CD8-positive, alpha-beta memory T cell (primary cell): ENCODE data around the gene PHC2. TPM values are rescaled to one million over a fixed set of nuclear protein-coding genes. Genes with fewer than 3 reads are reported as not detected.

Experiments
- CTCF ChIA-PET: fragments of 350-600 bp; sonication (Branson Sonifier 250); formaldehyde crosslinking; loops from one replicate; lab custom pipeline; 2021; ENCODE audit warnings: antibody characterized with exemption; lab: Charles Lee
- POLR2A ChIA-PET: fragments of 350-600 bp; sonication (Branson Sonifier 250); formaldehyde crosslinking; loops from one replicate; lab custom pipeline; 2021; ENCODE audit warnings: antibody characterized with exemption; lab: Charles Lee
- DNase-seq, 5 donors: peaks; one replicate each; pipeline versions ENCODE4 v3.0.0 to v3.0.0-alpha.2; 2020 to 2022; ENCODE audit warnings: mixed read lengths in 1 of 5
- H3K27ac ChIP-seq: one replicate; pipeline ENCODE4 v1.7.0; 2013; ENCODE audit warnings: low read depth, mild to moderate bottlenecking, low read length, moderate library complexity
- H3K27me3 ChIP-seq: 2 replicates; pipeline ENCODE4 v1.7.0; 2013; ENCODE audit warnings: low read length, mild to moderate bottlenecking; ENCODE audit not compliant: insufficient read depth, poor library complexity, severe bottlenecking
- H3K36me3 ChIP-seq: 2 replicates; pipeline ENCODE4 v1.7.0; 2013; ENCODE audit warnings: mild to moderate bottlenecking, low read length, moderate library complexity; ENCODE audit not compliant: insufficient read depth
- H3K4me1 ChIP-seq: 2 replicates; pipeline ENCODE4 v1.7.0; 2013; ENCODE audit warnings: mild to moderate bottlenecking, low read length, moderate library complexity; ENCODE audit not compliant: insufficient read depth
- H3K4me3 ChIP-seq: 2 replicates; pipeline ENCODE4 v1.7.0; 2013; ENCODE audit warnings: mild to moderate bottlenecking, low read length
- H3K9me3 ChIP-seq: 2 replicates; pipeline ENCODE4 v1.7.0; 2013; ENCODE audit warnings: mild to moderate bottlenecking, low read length
- H3K27ac Mint-ChIP-seq, 8 donors: one replicate each; pipeline ENCODE4 v1.8.0; 2020 to 2021; ENCODE audit warnings: mixed read lengths in 8 of 8, mild to moderate bottlenecking in 6 of 8, inconsistent platforms in 3 of 8, moderate library complexity in 3 of 8
- H3K27me3 Mint-ChIP-seq, 2 donors: one replicate each; pipeline ENCODE4 v1.8.0; 2020 to 2021; ENCODE audit warnings: mixed read lengths in 2 of 2, mild to moderate bottlenecking in 1 of 2, moderate library complexity in 1 of 2
- H3K36me3 Mint-ChIP-seq, 3 donors: one replicate each; pipeline ENCODE4 v1.8.0; 2020 to 2021; ENCODE audit warnings: mixed read lengths in 3 of 3, inconsistent platforms in 1 of 3, mild to moderate bottlenecking in 1 of 3
- H3K4me1 Mint-ChIP-seq, 3 donors: one replicate each; pipeline ENCODE4 v1.8.0; 2020 to 2021; ENCODE audit warnings: mixed read lengths in 3 of 3, inconsistent platforms in 1 of 3, mild to moderate bottlenecking in 1 of 3
- H3K4me3 Mint-ChIP-seq, 7 donors: one replicate each; pipeline ENCODE4 v1.8.0; 2020 to 2021; ENCODE audit warnings: mixed read lengths in 7 of 7, mild to moderate bottlenecking in 6 of 7, moderate library complexity in 4 of 7, inconsistent platforms in 2 of 7
- H3K9me3 Mint-ChIP-seq, 5 donors: one replicate each; pipeline ENCODE4 v1.8.0; 2020 to 2022; ENCODE audit warnings: mixed read lengths in 5 of 5, mild to moderate bottlenecking in 3 of 5, moderate library complexity in 2 of 5, inconsistent platforms in 1 of 5
- polyA plus RNA-seq: library from polyadenylated mRNA; unstranded; fragments of 300-500 nt; fragmentation: Illumina TruSeq; gene quantifications from one replicate; pipeline ENCODE4 v1.2.3, GENCODE V29; 2021
- total RNA-seq, 2 experiments: library from RNA; stranded (reverse); gene quantifications; one replicate each; pipeline ENCODE4 v1.2.3, GENCODE V29; 2021

The PHC2 gene
- total and polyA plus RNA-seq, 3 experiments from 2014 or later, result 25.5 to 34.2 (median 25.8) TPM

DNA sequence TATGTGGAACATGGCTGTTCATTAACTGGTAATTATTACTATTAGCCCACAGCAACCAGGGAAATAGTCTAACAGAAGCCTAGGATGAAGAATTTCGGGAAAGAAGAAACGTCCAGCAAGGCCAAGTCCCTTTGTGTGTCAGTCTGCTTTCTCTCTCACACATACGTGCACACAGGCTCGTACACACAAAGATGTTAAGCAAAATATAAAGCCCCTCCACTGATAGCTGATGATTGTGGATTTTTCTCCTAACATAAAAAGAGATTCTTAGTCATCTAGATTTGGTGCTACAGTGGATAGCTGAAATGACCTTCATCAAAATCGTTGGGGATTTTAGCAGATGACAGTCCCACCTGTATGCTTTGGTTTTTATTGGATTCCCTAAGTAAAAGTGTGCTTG lies 67.9 kb downstream of the PHC2 start:
- Histone ChIP-seq H3K27me3 (no peaks in the 10 kb centered on the region), H3K27ac (no peak overlapping the region), H3K4me3 (no peak overlapping the region), H3K4me1 (no peaks in the 10 kb centered on the region), H3K36me3 (no peaks in the 10 kb centered on the region), H3K9me3 (no peaks in the 10 kb centered on the region)
- H3K4me3 Mint-ChIP-seq, result no peak overlapping the region
- H3K9me3 Mint-ChIP-seq, result no peaks in the 10 kb centered on the region
- H3K27ac Mint-ChIP-seq, result no peak overlapping the region
- peaks cover 0 to 3% (median 1%) of the 10 kb centered on the region in 3 donors for H3K4me1 Mint-ChIP-seq
- no peak for DNase-seq
- H3K36me3 Mint-ChIP-seq, result no peaks in the 10 kb centered on the region
- ChIA-PET POLR2A (no interaction called here), CTCF (interaction anchor here (1.8 to 4.0 kb wide), 3 partner anchors 11 to 67 kb away, joined by 6 to 21 read pairs (median 8); no protein-coding TSS in a partner anchor)
- peaks cover 0 to 9% of the 10 kb centered on the region in 2 donors for H3K27me3 Mint-ChIP-seq

- Histone ChIP-seq H3K27ac (no peak overlapping the region), H3K36me3 (no peaks in the 10 kb centered on the region), H3K4me3 (no peak overlapping the region), H3K4me1 (no peaks in the 10 kb centered on the region), H3K27me3 (no peaks in the 10 kb centered on the region), H3K9me3 (no peaks in the 10 kb centered on the region)
- POLR2A ChIA-PET, result no interaction called here
- Mint-ChIP-seq H3K4me1 (no peaks in the 10 kb centered on the region), H3K27me3 (peaks cover 0 to 8% of the 10 kb centered on the region in 2 donors), H3K9me3 (no peaks in the 10 kb centered on the region), H3K27ac (no peak overlapping the region), H3K36me3 (no peaks in the 10 kb centered on the region), H3K4me3 (no peak overlapping the region)
- CTCF ChIA-PET, result interaction anchor here (1.8 to 4.0 kb wide), 3 partner anchors 10 to 66 kb away, joined by 6 to 21 read pairs (median 8); no protein-coding TSS in a partner anchor
- DNase-seq, result no peak
These were observed 69.2 kb downstream of the PHC2 start for GRCh38 chr1:33361532-33362235.

DNA sequence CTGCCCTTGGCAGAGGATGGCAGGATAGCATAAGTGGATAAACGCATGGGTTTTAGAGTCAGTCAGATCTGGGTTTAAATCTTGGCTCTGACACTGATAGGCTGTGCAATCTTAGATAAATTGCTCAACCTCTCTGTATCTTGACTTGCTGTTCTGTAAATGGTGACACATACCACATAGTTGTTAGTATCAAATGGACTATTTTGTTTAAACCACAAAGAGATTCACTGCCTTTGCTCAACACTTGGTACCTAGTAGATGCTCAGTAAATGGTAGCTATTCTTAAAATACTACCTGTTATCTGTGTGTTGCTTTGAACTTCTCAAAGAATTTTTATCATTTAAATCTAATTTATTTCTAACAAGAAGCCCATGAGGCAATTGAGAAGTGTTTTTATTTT lies 70.5 kb downstream of the PHC2 start:
- Mint-ChIP-seq H3K27ac (no peak overlapping the region), H3K9me3 (no peaks in the 10 kb centered on the region)
- POLR2A ChIA-PET, result no interaction called here

DNA sequence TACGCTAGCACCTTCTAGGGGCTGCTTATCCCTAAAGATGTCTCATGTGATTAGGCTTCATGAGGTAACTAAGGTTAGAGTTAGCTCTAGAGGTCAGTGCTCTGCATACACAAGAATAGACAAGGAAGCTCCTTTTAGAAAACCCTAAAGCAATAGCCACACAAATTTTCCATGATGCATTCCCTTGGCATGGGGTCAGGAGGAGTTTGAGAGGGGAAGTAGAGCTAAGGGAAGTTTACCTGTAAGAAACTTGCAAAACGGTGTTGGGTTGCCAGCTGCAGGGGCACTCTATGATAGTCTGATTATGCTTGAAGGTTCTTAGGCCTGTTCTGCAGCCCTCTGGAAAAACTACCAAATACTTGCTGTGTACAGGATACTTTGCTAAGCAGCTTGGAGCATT lies 71.0 kb downstream of the PHC2 start:
- H3K4me3 ChIP-seq, result no peak overlapping the region
- Mint-ChIP-seq H3K36me3 (peaks cover 0 to 3% (median 0%) of the 10 kb centered on the region in 3 donors), H3K27ac (peak overlapping the region in 1 of 8 donors; percentile 10), H3K4me1 (no peaks in the 10 kb centered on the region), H3K4me3 (no peak overlapping the region), H3K27me3 (peaks cover 0 to 8% of the 10 kb centered on the region in 2 donors), H3K9me3 (no peaks in the 10 kb centered on the region)
- no peaks in the 10 kb centered on the region for H3K9me3 ChIP-seq
- no peak for DNase-seq
- no peaks in the 10 kb centered on the region for H3K36me3 ChIP-seq
- ChIA-PET CTCF (interaction anchor here (1.2 to 4.0 kb wide), 2 partner anchors 62 to 64 kb away, joined by 3 to 21 read pairs; no protein-coding TSS in a partner anchor), POLR2A (no interaction called here)
- no peaks in the 10 kb centered on the region for H3K27me3 ChIP-seq
- H3K4me1 ChIP-seq, result no peaks in the 10 kb centered on the region
- no peak overlapping the region for H3K27ac ChIP-seq

More for the DNA sequence above, 70.5 kb downstream of the PHC2 start:
- no peak for DNase-seq
- Mint-ChIP-seq H3K27me3 (peaks cover 0 to 8% of the 10 kb centered on the region in 2 donors), H3K36me3 (peaks cover 0 to 1% (median 0%) of the 10 kb centered on the region in 3 donors), H3K4me1 (no peaks in the 10 kb centered on the region), H3K4me3 (no peak overlapping the region)
- Histone ChIP-seq H3K4me1 (no peaks in the 10 kb centered on the region), H3K4me3 (no peak overlapping the region), H3K27me3 (no peaks in the 10 kb centered on the region), H3K27ac (no peak overlapping the region), H3K36me3 (no peaks in the 10 kb centered on the region), H3K9me3 (no peaks in the 10 kb centered on the region)
- CTCF ChIA-PET, result interaction anchor here (1.2 to 4.0 kb wide), 2 partner anchors 62 to 65 kb away, joined by 3 to 21 read pairs; no protein-coding TSS in a partner anchor

- Histone ChIP-seq H3K9me3 (no peaks in the 10 kb centered on the region), H3K36me3 (no peaks in the 10 kb centered on the region), H3K4me1 (no peaks in the 10 kb centered on the region), H3K27me3 (no peaks in the 10 kb centered on the region), H3K4me3 (no peak overlapping the region), H3K27ac (no peak overlapping the region)
- no peaks in the 10 kb centered on the region for H3K4me1 Mint-ChIP-seq
- ChIA-PET CTCF (interaction anchor here (1.2 kb wide), 2 partner anchors 61 to 64 kb away, joined by 3 to 4 read pairs; no protein-coding TSS in a partner anchor), POLR2A (no interaction called here)
- peaks cover 0 to 6% of the 10 kb centered on the region in 2 donors for H3K27me3 Mint-ChIP-seq
- H3K36me3 Mint-ChIP-seq, result peaks cover 0 to 3% (median 0%) of the 10 kb centered on the region in 3 donors
- DNase-seq, result no peak
- H3K27ac Mint-ChIP-seq, result no peak overlapping the region
- no peaks in the 10 kb centered on the region for H3K9me3 Mint-ChIP-seq
- no peak overlapping the region for H3K4me3 Mint-ChIP-seq
These were observed 71.9 kb downstream of the PHC2 start for GRCh38 chr1:33358795-33359503.

- H3K27ac Mint-ChIP-seq, result no peak overlapping the region
These were observed 72.6 kb downstream of the PHC2 start for GRCh38 chr1:33358114-33358794.

DNA sequence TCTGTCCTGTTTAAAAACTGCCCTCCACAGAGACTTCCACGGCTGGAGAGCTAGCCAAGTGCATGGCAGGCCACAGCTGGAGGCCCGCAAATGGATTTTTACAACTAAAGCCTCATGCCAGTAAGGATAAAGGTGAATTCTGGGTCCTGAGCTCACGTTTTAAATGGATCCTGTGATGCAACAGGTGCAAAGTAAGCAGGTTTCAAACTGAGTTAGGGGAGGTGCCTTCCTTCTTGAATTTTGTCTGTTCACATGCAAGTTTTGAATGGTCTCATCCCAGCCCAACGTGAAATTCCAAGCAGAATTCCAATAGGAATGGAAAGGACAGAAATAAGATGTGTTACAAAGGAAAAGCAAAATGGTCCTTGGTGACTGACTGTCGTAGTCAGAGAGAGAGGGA lies 73.8 kb downstream of the PHC2 start:
- Mint-ChIP-seq H3K9me3 (no peaks in the 10 kb centered on the region), H3K4me1 (no peaks in the 10 kb centered on the region), H3K27me3 (peaks cover 0 to 6% of the 10 kb centered on the region in 2 donors), H3K27ac (no peak overlapping the region), H3K4me3 (no peak overlapping the region), H3K36me3 (peaks cover 0 to 3% (median 0%) of the 10 kb centered on the region in 3 donors)
- Histone ChIP-seq H3K4me1 (no peaks in the 10 kb centered on the region), H3K36me3 (no peaks in the 10 kb centered on the region), H3K27me3 (no peaks in the 10 kb centered on the region), H3K4me3 (no peak overlapping the region), H3K27ac (no peak overlapping the region), H3K9me3 (no peaks in the 10 kb centered on the region)
- CTCF ChIA-PET, result interaction anchor here (0.8 to 1.0 kb wide), 2 partner anchors 10 to 61 kb away, joined by 3 to 4 read pairs; no protein-coding TSS in a partner anchor
- no peak for DNase-seq
- POLR2A ChIA-PET, result no interaction called here

More at GRCh38 chr1:33358114-33358794, 72.6 kb downstream of the PHC2 start:
- H3K9me3 ChIP-seq, result no peaks in the 10 kb centered on the region
- peaks cover 0 to 3% (median 0%) of the 10 kb centered on the region in 3 donors for H3K36me3 Mint-ChIP-seq
- H3K4me1 ChIP-seq, result no peaks in the 10 kb centered on the region
- no peaks in the 10 kb centered on the region for H3K9me3 Mint-ChIP-seq
- H3K27me3 Mint-ChIP-seq, result peaks cover 0 to 7% of the 10 kb centered on the region in 2 donors
- no peak overlapping the region for H3K27ac ChIP-seq
- no peak overlapping the region for H3K4me3 ChIP-seq
- POLR2A ChIA-PET, result no interaction called here
- H3K4me1 Mint-ChIP-seq, result no peaks in the 10 kb centered on the region
- H3K4me3 Mint-ChIP-seq, result no peak overlapping the region
- CTCF ChIA-PET, result interaction anchor here (1.2 kb wide), 1 partner anchor 63 kb away, joined by 4 read pairs; no protein-coding TSS in a partner anchor
- H3K27me3 ChIP-seq, result no peaks in the 10 kb centered on the region
- H3K36me3 ChIP-seq, result no peaks in the 10 kb centered on the region
- no peak for DNase-seq
